ENCODE data around the gene TSBP1. TPM values are rescaled to one million over a fixed set of nuclear protein-coding genes. Genes with fewer than 3 reads are reported as not detected.

TSBP1 gene
- total and polyA plus RNA-seq, 9 of the 15 experiments (the other 6 are each of a cell fraction or from before 2014, with no cell fraction given) = not detected

DNA sequence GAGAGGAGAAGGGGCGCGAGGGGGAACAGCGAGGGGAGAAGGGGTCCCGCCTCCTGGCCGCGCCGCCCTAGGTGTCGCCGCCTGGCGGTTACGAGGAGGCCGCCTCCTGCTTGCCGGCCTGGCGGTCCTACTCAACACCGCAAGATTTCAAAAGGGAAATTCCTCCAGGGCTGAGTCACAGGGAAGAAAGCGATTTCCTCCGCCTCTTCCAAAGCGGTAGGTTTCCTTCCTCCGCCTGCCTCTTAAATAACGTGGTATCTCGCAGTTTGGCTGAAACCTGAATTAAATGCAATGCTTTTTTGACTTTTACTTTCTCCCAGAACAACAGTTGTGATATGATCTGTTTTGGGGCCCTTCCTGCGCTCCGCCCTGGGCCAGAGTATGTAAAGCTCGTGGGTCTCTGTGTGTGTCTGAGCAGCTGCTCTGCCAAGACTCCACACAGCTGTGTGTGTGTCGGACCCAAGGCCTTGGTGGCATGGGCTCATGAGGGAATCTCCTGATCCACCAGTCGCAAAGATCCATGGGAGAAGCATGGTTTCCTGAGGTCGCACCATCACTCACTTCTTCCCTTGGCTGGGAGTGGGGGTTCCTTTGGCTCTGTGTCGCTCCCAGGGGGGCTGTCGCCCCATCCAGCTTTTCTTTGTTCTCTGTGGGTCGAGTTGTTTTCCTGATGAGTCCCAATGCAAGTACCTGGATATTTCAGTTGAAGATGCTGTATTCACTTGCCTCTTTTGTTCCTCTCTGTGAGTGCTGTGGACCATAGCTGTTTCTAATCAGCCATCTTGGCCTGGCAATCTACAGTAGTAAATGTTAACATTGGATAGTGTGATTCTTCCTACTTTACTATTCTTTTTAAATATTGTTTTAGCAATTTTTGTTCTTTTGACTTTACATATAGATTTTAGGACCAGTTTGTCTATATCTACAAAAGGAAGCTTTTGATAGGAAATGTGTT lies 116.2 kb downstream of the TSBP1 start (continued):
- TF ChIP-seq CTCF (IDR thresholded peaks at IDR 0.05 in 2 of 3, conservative IDR thresholded peaks at IDR 0.05 in 1 of 3; ENCODE audit: insufficient read depth in 2 of 3, low read depth in 1 of 3, low read length in 3 of 3) = peak; percentile 57 to 89 (median 67)
- no peak for TF ChIP-seq BRD4 (IDR thresholded peaks at IDR 0.05)
- peak in 1 of 2 experiments; percentile 21; a peak in 1 of 4 replicates for TF ChIP-seq RCOR1 (IDR thresholded peaks at IDR 0.05; ENCODE audit: borderline replicate concordance in 1 of 2, low read depth in 2 of 2, low read length in 2 of 2)
- no peak for TF ChIP-seq CBX8 (IDR thresholded peaks at IDR 0.05; ENCODE audit: borderline replicate concordance, extremely low read depth, low read depth, low read length, poor library complexity, severe bottlenecking)
- TF ChIP-seq, protein P1, sequence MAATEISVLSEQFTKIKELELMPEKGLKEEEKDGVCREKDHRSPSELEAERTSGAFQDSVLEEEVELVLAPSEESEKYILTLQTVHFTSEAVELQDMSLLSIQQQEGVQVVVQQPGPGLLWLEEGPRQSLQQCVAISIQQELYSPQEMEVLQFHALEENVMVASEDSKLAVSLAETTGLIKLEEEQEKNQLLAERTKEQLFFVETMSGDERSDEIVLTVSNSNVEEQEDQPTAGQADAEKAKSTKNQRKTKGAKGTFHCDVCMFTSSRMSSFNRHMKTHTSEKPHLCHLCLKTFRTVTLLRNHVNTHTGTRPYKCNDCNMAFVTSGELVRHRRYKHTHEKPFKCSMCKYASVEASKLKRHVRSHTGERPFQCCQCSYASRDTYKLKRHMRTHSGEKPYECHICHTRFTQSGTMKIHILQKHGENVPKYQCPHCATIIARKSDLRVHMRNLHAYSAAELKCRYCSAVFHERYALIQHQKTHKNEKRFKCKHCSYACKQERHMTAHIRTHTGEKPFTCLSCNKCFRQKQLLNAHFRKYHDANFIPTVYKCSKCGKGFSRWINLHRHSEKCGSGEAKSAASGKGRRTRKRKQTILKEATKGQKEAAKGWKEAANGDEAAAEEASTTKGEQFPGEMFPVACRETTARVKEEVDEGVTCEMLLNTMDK (IDR thresholded peaks at IDR 0.05; ENCODE audit: borderline replicate concordance, insufficient read depth, low read depth, low read length, poor library complexity, severe bottlenecking) = peak; percentile 94
- no peak for TF ChIP-seq IRF2 (CRISPR knock-in tag; IDR thresholded peaks at IDR 0.05)
- TF ChIP-seq POLR2A (conservative IDR thresholded peaks at IDR 0.05) = 0 out of 2 replicates have a peak, but pooled peaks have one; percentile 35
- TF ChIP-seq, protein P2, sequence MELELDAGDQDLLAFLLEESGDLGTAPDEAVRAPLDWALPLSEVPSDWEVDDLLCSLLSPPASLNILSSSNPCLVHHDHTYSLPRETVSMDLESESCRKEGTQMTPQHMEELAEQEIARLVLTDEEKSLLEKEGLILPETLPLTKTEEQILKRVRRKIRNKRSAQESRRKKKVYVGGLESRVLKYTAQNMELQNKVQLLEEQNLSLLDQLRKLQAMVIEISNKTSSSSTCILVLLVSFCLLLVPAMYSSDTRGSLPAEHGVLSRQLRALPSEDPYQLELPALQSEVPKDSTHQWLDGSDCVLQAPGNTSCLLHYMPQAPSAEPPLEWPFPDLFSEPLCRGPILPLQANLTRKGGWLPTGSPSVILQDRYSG (tag; conservative IDR thresholded peaks at IDR 0.05; ENCODE audit: low read depth) = 0 out of 2 replicates have a peak, but pooled peaks have one; percentile 51
- TF ChIP-seq, protein P3, sequence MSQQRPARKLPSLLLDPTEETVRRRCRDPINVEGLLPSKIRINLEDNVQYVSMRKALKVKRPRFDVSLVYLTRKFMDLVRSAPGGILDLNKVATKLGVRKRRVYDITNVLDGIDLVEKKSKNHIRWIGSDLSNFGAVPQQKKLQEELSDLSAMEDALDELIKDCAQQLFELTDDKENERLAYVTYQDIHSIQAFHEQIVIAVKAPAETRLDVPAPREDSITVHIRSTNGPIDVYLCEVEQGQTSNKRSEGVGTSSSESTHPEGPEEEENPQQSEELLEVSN (IDR thresholded peaks at IDR 0.05; ENCODE audit: borderline replicate concordance in 1 of 2, extremely low read depth in 1 of 2, insufficient read depth in 1 of 2, insufficient read length in 1 of 2, low read depth in 1 of 2, low read length in 1 of 2, poor library complexity in 1 of 2, severe bottlenecking in 1 of 2) = peak; percentile 25 to 87
- no peak; the same call in 1 of the 2 replicates for TF ChIP-seq MTA3 (IDR thresholded peaks at IDR 0.05; ENCODE audit: borderline replicate concordance)
- TF ChIP-seq, protein P4, sequence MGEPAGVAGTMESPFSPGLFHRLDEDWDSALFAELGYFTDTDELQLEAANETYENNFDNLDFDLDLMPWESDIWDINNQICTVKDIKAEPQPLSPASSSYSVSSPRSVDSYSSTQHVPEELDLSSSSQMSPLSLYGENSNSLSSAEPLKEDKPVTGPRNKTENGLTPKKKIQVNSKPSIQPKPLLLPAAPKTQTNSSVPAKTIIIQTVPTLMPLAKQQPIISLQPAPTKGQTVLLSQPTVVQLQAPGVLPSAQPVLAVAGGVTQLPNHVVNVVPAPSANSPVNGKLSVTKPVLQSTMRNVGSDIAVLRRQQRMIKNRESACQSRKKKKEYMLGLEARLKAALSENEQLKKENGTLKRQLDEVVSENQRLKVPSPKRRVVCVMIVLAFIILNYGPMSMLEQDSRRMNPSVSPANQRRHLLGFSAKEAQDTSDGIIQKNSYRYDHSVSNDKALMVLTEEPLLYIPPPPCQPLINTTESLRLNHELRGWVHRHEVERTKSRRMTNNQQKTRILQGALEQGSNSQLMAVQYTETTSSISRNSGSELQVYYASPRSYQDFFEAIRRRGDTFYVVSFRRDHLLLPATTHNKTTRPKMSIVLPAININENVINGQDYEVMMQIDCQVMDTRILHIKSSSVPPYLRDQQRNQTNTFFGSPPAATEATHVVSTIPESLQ (CRISPR knock-in tag; IDR thresholded peaks at IDR 0.05) = no peak
- 0 out of 2 replicates have a peak, but pooled peaks have one; percentile 24 for TF ChIP-seq SMAD4 (CRISPR knock-in tag; conservative IDR thresholded peaks at IDR 0.05)
- TF ChIP-seq ZSCAN29 (IDR thresholded peaks at IDR 0.05) = 0 out of 2 replicates have a peak, but pooled peaks have one; percentile 30
- peak in 1 of 2 experiments; percentile 48; a peak in 1 of 3 replicates for TF ChIP-seq CBX3 (IDR thresholded peaks at IDR 0.05; ENCODE audit: borderline replicate concordance in 1 of 2, low read length in 2 of 2)
- TF ChIP-seq, protein P5, sequence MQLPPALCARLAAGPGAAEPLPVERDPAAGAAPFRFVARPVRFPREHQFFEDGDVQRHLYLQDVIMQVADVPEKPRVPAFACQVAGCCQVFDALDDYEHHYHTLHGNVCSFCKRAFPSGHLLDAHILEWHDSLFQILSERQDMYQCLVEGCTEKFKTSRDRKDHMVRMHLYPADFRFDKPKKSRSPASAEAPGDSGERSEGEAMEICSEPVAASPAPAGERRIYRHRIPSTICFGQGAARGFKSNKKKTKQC (CRISPR knock-in tag; IDR thresholded peaks at IDR 0.05) = peak; percentile 45; the same call in 1 of the 2 replicates

Measured in K562 (cell line).